Thymus (tissue), 11 donors: Measurements from ENCODE around the gene TTLL7. TPM values are rescaled to one million over a fixed set of nuclear protein-coding genes. Genes with fewer than 3 reads are reported as not detected.
"Not testable (repeated sequence)": the region's sequence is repeated elsewhere in the genome, so short reads cannot be mapped to it uniquely, and the experiment has no call there.

Experiments
- DNase-seq, 9 donors: peaks; one replicate each; pipeline ENCODE4 v3.0.0-alpha.2; 2013; ENCODE audit warnings: low spot score in 9 of 9, low read depth in 6 of 9, missing footprints in 1 of 9
- H3K27ac ChIP-seq, 2 donors: one replicate each; pipeline ENCODE4 v1.5.1; 2013; ENCODE audit warnings: control low read depth in 1 of 2, low read depth in 1 of 2, low read length in 1 of 2, mild to moderate bottlenecking in 1 of 2, moderate library complexity in 1 of 2
- H3K27me3 ChIP-seq, 2 donors: one replicate each; pipeline ENCODE4 v1.5.1; 2013; ENCODE audit warnings: low read length in 1 of 2; ENCODE audit not compliant: control insufficient read depth in 2 of 2, insufficient read depth in 1 of 2
- H3K36me3 ChIP-seq, 2 donors: one replicate each; pipeline ENCODE4 v1.5.1; 2013; ENCODE audit warnings: low read length in 1 of 2, mild to moderate bottlenecking in 1 of 2, moderate library complexity in 1 of 2; ENCODE audit not compliant: control insufficient read depth in 2 of 2, insufficient read depth in 2 of 2
- H3K4me1 ChIP-seq, 2 donors: one replicate each; pipeline ENCODE4 v1.5.1; 2013; ENCODE audit warnings: low read length in 2 of 2; ENCODE audit not compliant: control insufficient read depth in 2 of 2, insufficient read depth in 2 of 2
- H3K4me3 ChIP-seq, 2 donors: one replicate each; pipeline ENCODE4 v1.5.1; 2013; ENCODE audit warnings: low read length in 2 of 2, control low read depth in 1 of 2, mild to moderate bottlenecking in 1 of 2
- H3K9me3 ChIP-seq, 2 donors: one replicate each; pipeline ENCODE4 v1.5.1; 2013; ENCODE audit warnings: low read length in 1 of 2, mild to moderate bottlenecking in 1 of 2; ENCODE audit not compliant: control insufficient read depth in 2 of 2, insufficient read depth in 1 of 2
- WGBS: extraction: QIAGEN DNeasy Blood & Tissue Kit; methylation state at CpG from one replicate; pipeline ENCODE4 v1.1.7; 2013; 5-methylcytosine and 5-hydroxymethylcytosine counted together
- polyA plus RNA-seq: library from polyadenylated mRNA; stranded (reverse); fragments of 200-250 nt; gene quantifications from one replicate; pipeline ENCODE4 v1.2.3, GENCODE V29; 2013
- total RNA-seq: library from RNA; stranded (reverse); fragments of 120-200 nt; gene quantifications from one replicate; pipeline ENCODE4 v1.2.4, GENCODE V29; 2013
- donor health status: healthy.

TTLL7 gene
- total and polyA plus RNA-seq, 2 donors = 0.94 to 1.9 TPM

DNA sequence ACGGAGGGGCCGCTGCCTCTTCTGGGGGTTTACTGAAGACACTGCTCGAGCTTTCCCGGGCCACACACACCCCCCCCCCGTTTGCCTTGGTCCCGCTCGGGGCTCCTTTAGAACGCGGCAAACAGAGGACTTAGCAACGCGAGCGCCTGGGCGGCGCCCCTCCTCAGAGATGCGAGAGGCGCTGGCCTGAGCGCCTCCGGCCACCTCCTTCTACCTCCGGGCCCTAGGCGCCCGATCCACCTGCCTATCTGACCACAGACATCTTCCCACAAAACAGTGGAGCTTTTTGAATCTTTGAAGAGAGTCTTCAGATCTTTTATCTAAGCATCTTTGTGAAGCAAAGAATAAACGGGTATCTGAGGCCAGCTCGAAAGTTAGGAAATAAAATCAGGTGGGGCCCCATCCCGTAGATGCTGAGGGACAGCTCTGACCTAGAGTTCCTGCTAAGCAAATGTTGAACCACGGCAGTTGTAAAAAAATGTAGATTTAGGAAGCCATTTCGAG is 436 bp upstream of the TTLL7 start:
- no peak overlapping the region for H3K27ac ChIP-seq
- no peaks in the 10 kb centered on the region for H3K9me3 ChIP-seq
- peaks cover 15 to 50% of the 10 kb centered on the region in 2 donors for H3K27me3 ChIP-seq
- DNase-seq = peak in 2 of 9 donors; percentile 8 to 12
- H3K36me3 ChIP-seq = no peaks in the 10 kb centered on the region
- under 1% methylated on average over 26 of the region's 26 CpGs for WGBS
- peaks cover 4 to 14% of the 10 kb centered on the region in 2 donors for H3K4me1 ChIP-seq
- peak overlapping the region; percentile 52 for H3K4me3 ChIP-seq

GRCh38 chr1:83998205-83998497 is 781 bp downstream of the TTLL7 start:
- WGBS = 76% methylated on average over 4 of the region's 4 CpGs
- H3K9me3 ChIP-seq = no peaks in the 10 kb centered on the region
- H3K36me3 ChIP-seq = no peaks in the 10 kb centered on the region
- H3K27ac ChIP-seq = no peak overlapping the region
- H3K27me3 ChIP-seq = peaks cover 14 to 50% of the 10 kb centered on the region in 2 donors
- peaks cover 4 to 14% of the 10 kb centered on the region in 2 donors for H3K4me1 ChIP-seq
- no peak for DNase-seq
- no peak overlapping the region for H3K4me3 ChIP-seq

- H3K36me3 ChIP-seq = no peaks in the 10 kb centered on the region
- no peak overlapping the region for H3K27ac ChIP-seq
- H3K27me3 ChIP-seq = peaks cover 14 to 50% of the 10 kb centered on the region in 2 donors
- no peak overlapping the region for H3K4me3 ChIP-seq
- H3K4me1 ChIP-seq = peaks cover 4 to 14% of the 10 kb centered on the region in 2 donors
- no peaks in the 10 kb centered on the region for H3K9me3 ChIP-seq
- DNase-seq = no peak
- 94% methylated on average over 3 of the region's 3 CpGs for WGBS
These were observed 1.3 kb downstream of the TTLL7 start for GRCh38 chr1:83997631-83998030.

DNA sequence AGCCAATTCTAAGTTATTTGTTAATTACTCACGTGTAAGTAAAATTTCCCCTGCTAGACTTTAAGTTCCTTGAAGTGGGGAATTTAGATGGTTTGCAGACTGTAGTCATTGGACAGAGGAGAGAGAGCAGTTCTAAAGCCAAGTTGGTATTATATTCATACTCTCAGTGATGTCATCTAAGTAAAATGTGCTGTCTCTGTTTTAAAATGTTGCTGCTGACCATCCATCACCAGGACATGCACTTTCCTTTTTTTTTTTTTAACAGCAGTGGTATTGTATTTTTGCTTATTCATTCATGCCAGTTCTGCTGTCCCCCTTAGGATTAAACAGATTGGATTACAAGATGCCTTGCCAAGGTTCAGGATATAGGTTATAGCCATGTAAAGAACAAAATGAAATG is 2.3 kb downstream of the TTLL7 start:
- peaks cover 14 to 50% of the 10 kb centered on the region in 2 donors for H3K27me3 ChIP-seq
- no peaks in the 10 kb centered on the region for H3K36me3 ChIP-seq
- no peak overlapping the region for H3K4me3 ChIP-seq
- no peaks in the 10 kb centered on the region for H3K9me3 ChIP-seq
- DNase-seq = no peak
- peaks cover 4 to 14% of the 10 kb centered on the region in 2 donors for H3K4me1 ChIP-seq
- WGBS = 62% methylated on average over 1 of the region's 1 CpG
- no peak overlapping the region for H3K27ac ChIP-seq

GRCh38 chr1:83996191-83996590 is 2.7 kb downstream of the TTLL7 start:
- Histone ChIP-seq H3K36me3 (no peaks in the 10 kb centered on the region), H3K9me3 (no peaks in the 10 kb centered on the region), H3K4me3 (no peak overlapping the region), H3K4me1 (peaks cover 4 to 14% of the 10 kb centered on the region in 2 donors), H3K27me3 (peaks cover 11 to 48% of the 10 kb centered on the region in 2 donors), H3K27ac (no peak overlapping the region)
- no peak for DNase-seq
- 72% methylated on average over 2 of the region's 2 CpGs for WGBS

- Histone ChIP-seq H3K36me3 (no peaks in the 10 kb centered on the region), H3K4me3 (no peak overlapping the region), H3K9me3 (no peaks in the 10 kb centered on the region), H3K27me3 (peaks cover 11 to 44% of the 10 kb centered on the region in 2 donors), H3K4me1 (peaks cover 4 to 14% of the 10 kb centered on the region in 2 donors), H3K27ac (no peak overlapping the region)
- no peak for DNase-seq
- 99% methylated on average over 1 of the region's 1 CpG for WGBS
These were observed 3.3 kb downstream of the TTLL7 start for GRCh38 chr1:83995649-83996048.

- Histone ChIP-seq H3K4me1 (peaks cover 0 to 6% of the 10 kb centered on the region in 2 donors), H3K4me3 (no peak overlapping the region), H3K27me3 (peaks cover 6 to 30% of the 10 kb centered on the region in 2 donors), H3K9me3 (no peaks in the 10 kb centered on the region), H3K27ac (no peak overlapping the region), H3K36me3 (no peaks in the 10 kb centered on the region)
- WGBS = 90% methylated on average over 1 of the region's 1 CpG
- no peak for DNase-seq
These were observed 4.8 kb downstream of the TTLL7 start for GRCh38 chr1:83994111-83994510.

DNA sequence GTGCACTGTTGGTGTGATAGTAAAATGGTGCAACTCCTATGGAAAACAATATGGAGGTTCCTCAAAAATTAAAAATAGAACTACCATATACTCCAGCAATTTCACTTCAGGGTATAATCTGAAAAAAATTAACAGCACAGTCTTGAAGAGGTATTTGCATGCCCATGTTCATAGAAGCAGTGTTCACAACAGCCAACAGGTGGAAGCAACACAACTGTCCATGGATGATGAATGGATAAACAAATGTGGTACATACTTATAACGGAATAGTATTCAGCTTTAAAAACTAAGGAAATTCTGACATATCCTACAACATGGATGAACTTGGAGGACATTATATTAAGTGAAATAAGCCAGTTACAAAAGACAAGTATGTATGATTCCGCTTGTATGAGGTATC is 8.2 kb downstream of the TTLL7 start:
- Histone ChIP-seq H3K4me3 (no peak overlapping the region), H3K27me3 (peaks cover 0 to 3% of the 10 kb centered on the region in 2 donors), H3K36me3 (no peaks in the 10 kb centered on the region), H3K27ac (no peak overlapping the region), H3K4me1 (no peaks in the 10 kb centered on the region), H3K9me3 (peaks cover 0 to 4% of the 10 kb centered on the region in 2 donors)
- no peak for DNase-seq
- WGBS = 96% methylated on average over 2 of the region's 2 CpGs

- no peak for DNase-seq
- Histone ChIP-seq H3K4me1 (no peaks in the 10 kb centered on the region), H3K36me3 (no peaks in the 10 kb centered on the region), H3K27ac (no peak overlapping the region), H3K27me3 (no peaks in the 10 kb centered on the region), H3K9me3 (peaks cover 0 to 4% of the 10 kb centered on the region in 2 donors), H3K4me3 (no peak overlapping the region)
- WGBS = 98% methylated on average over 3 of the region's 3 CpGs
These were observed 13.9 kb downstream of the TTLL7 start for GRCh38 chr1:83985048-83985447.

GRCh38 chr1:83983918-83984317 is 15.0 kb downstream of the TTLL7 start:
- H3K4me1 ChIP-seq, H3K36me3 ChIP-seq, DNase-seq, H3K27me3 ChIP-seq, H3K27ac ChIP-seq, H3K9me3 ChIP-seq, H3K4me3 ChIP-seq: not testable (repeated sequence)
- 94% methylated on average over 1 of the region's 1 CpG for WGBS
